Stomach smooth muscle (tissue), 2 donors: Measurements from ENCODE around the gene USP25.

Experiments used
- H3K27ac ChIP-seq: one replicate; pipeline ENCODE4 v1.7.0; 2013; ENCODE audit warnings: mild to moderate bottlenecking, low read length, inconsistent platforms
- H3K27me3 ChIP-seq, 2 donors: one replicate each; pipeline ENCODE4 v1.7.0; 2013; ENCODE audit warnings: low read length in 2 of 2; ENCODE audit not compliant: insufficient read depth in 2 of 2, control insufficient read depth in 1 of 2
- H3K36me3 ChIP-seq, 2 donors: one replicate each; pipeline ENCODE4 v1.7.0; 2013; ENCODE audit warnings: low read length in 2 of 2; ENCODE audit not compliant: control insufficient read depth in 2 of 2, insufficient read depth in 2 of 2
- H3K4me1 ChIP-seq: one replicate; pipeline ENCODE4 v1.7.0; 2013; ENCODE audit warnings: low read length; ENCODE audit not compliant: control insufficient read depth, insufficient read depth
- H3K4me3 ChIP-seq, 2 donors: one replicate each; pipeline ENCODE4 v1.7.0; 2013; ENCODE audit warnings: low read length in 2 of 2
- H3K9ac ChIP-seq, 2 donors: one replicate each; pipeline ENCODE4 v1.7.0; 2013; ENCODE audit warnings: low read length in 2 of 2, mild to moderate bottlenecking in 1 of 2
- H3K9me3 ChIP-seq, 2 donors: one replicate each; pipeline ENCODE4 v1.7.0; 2013; ENCODE audit warnings: low read length in 2 of 2; ENCODE audit not compliant: control insufficient read depth in 2 of 2
- donor health status: healthy.
- donor health status: Pancreatic carcinoma.

The USP25 gene

GRCh38 chr21:15761507-15762100 is 31.8 kb downstream of the USP25 start:
- Histone ChIP-seq H3K36me3 (no peaks in the 10 kb centered on the region), H3K4me1 (no peaks in the 10 kb centered on the region), H3K9ac (no peak overlapping the region), H3K4me3 (no peak overlapping the region), H3K27ac (no peak overlapping the region), H3K9me3 (no peaks in the 10 kb centered on the region), H3K27me3 (no peaks in the 10 kb centered on the region)

DNA sequence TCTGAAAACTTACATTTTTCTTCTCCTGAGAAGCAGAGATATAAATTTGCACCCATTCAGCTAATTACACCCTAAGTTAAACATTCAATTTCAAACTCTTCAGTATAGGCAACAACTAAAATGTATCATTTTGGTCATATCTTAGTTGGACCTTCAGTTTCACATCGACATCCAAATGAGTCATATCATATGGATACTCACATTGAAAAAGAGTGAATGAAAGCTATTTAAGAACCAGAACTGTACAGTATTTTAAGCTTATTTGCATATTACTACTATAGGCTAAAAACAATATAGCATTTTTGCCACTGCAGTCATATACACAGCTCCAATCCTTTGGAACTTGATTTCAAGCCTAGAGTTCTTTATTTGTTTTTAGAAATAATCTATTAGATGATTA is 33.6 kb downstream of the USP25 start:
- no peaks in the 10 kb centered on the region for H3K36me3 ChIP-seq
- H3K27me3 ChIP-seq: no peaks in the 10 kb centered on the region
- H3K4me3 ChIP-seq: no peak overlapping the region
- H3K9me3 ChIP-seq: no peaks in the 10 kb centered on the region
- no peak overlapping the region for H3K9ac ChIP-seq
- no peak overlapping the region for H3K27ac ChIP-seq
- no peaks in the 10 kb centered on the region for H3K4me1 ChIP-seq

GRCh38 chr21:15764878-15765277 is 35.1 kb downstream of the USP25 start:
- Histone ChIP-seq H3K27ac (no peak overlapping the region), H3K27me3 (no peaks in the 10 kb centered on the region), H3K9me3 (no peaks in the 10 kb centered on the region), H3K4me3 (no peak overlapping the region), H3K4me1 (no peaks in the 10 kb centered on the region), H3K36me3 (no peaks in the 10 kb centered on the region), H3K9ac (no peak overlapping the region)

GRCh38 chr21:15766952-15767603 is 37.3 kb downstream of the USP25 start:
- Histone ChIP-seq H3K36me3 (no peaks in the 10 kb centered on the region), H3K27ac (no peak overlapping the region), H3K4me3 (no peak overlapping the region), H3K9me3 (no peaks in the 10 kb centered on the region), H3K9ac (no peak overlapping the region), H3K27me3 (no peaks in the 10 kb centered on the region), H3K4me1 (no peaks in the 10 kb centered on the region)

GRCh38 chr21:15768045-15768601 is 38.3 kb downstream of the USP25 start:
- no peaks in the 10 kb centered on the region for H3K27me3 ChIP-seq
- H3K4me1 ChIP-seq: no peaks in the 10 kb centered on the region
- H3K27ac ChIP-seq: no peak overlapping the region
- no peak overlapping the region for H3K9ac ChIP-seq
- H3K4me3 ChIP-seq: no peak overlapping the region
- H3K9me3 ChIP-seq: no peaks in the 10 kb centered on the region
- H3K36me3 ChIP-seq: no peaks in the 10 kb centered on the region

DNA sequence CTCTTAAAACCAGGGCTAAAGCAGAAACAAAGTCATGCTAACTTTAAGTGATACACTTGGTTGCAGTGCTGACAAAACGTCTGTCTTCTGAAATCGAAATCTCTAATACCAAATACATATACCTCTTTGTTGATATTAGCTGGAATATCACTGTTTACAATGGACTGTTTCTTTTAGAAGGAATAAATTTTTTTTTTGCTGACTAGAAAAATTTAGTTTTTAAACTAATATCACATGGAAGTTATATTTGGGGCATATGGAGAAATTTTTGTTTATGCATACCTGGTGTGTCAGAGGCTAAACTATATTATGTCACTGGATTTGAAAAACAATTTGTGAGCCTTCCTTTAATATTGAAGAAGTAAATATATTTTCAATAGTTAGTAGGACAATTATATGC is 39.1 kb downstream of the USP25 start:
- no peak overlapping the region for H3K27ac ChIP-seq
- H3K4me3 ChIP-seq: no peak overlapping the region
- no peaks in the 10 kb centered on the region for H3K4me1 ChIP-seq
- H3K9me3 ChIP-seq: no peaks in the 10 kb centered on the region
- no peak overlapping the region for H3K9ac ChIP-seq
- no peaks in the 10 kb centered on the region for H3K27me3 ChIP-seq
- no peaks in the 10 kb centered on the region for H3K36me3 ChIP-seq

DNA sequence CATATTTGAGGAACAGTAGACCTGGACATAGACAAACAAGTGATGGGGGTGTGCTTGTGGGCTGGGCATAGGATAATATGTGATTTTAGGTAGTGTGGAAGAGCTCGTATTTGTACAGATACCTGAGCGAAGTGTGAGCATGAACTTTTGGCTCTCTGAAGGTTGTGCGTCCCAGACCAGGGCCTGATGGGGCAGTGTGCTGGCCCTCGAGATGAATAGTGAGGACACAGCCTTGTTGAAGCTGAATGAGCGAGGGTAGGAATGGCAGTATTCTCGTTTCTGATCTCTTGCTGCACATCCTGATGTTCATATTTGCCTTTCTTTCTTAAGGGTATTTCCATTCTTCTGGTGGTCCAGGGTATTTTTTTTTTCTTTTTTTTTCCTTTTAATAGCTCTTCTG is 41.5 kb downstream of the USP25 start:
- Histone ChIP-seq H3K9me3 (no peaks in the 10 kb centered on the region), H3K27ac (no peak overlapping the region), H3K36me3 (no peaks in the 10 kb centered on the region), H3K27me3 (no peaks in the 10 kb centered on the region), H3K9ac (no peak overlapping the region), H3K4me1 (no peaks in the 10 kb centered on the region), H3K4me3 (no peak overlapping the region)

- H3K4me3 ChIP-seq: no peak overlapping the region
- no peaks in the 10 kb centered on the region for H3K27me3 ChIP-seq
- no peaks in the 10 kb centered on the region for H3K4me1 ChIP-seq
- H3K9me3 ChIP-seq: no peaks in the 10 kb centered on the region
- no peaks in the 10 kb centered on the region for H3K36me3 ChIP-seq
- no peak overlapping the region for H3K27ac ChIP-seq
- no peak overlapping the region for H3K9ac ChIP-seq
Measured at GRCh38 chr21:15772654-15773053, 42.9 kb downstream of the USP25 start.

- Histone ChIP-seq H3K9ac (no peak overlapping the region), H3K9me3 (no peaks in the 10 kb centered on the region), H3K36me3 (no peaks in the 10 kb centered on the region), H3K27me3 (no peaks in the 10 kb centered on the region), H3K27ac (no peak overlapping the region), H3K4me1 (no peaks in the 10 kb centered on the region), H3K4me3 (no peak overlapping the region)
Measured at GRCh38 chr21:15774590-15774989, 44.8 kb downstream of the USP25 start.

DNA sequence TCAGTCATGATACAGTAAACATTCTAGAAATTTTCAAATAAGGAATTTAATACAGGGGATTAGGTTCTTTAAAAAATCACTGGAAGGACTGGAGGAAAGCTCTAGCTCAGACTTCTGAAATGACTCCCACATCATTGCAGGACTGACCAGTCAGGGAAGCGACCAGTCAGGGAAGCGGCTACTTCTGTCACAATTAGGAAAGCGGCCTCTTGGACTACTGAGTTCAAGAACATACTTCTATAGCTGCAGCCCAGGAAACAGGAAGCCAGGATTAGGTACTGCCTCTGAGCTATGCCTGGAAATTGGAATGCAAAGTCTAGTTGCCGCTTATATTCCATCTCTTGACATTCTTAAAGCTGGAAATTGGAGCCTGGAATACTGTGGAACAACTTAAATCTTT is 45.5 kb downstream of the USP25 start:
- H3K4me1 ChIP-seq: no peaks in the 10 kb centered on the region
- H3K9me3 ChIP-seq: no peaks in the 10 kb centered on the region
- no peak overlapping the region for H3K9ac ChIP-seq
- no peak overlapping the region for H3K4me3 ChIP-seq
- H3K36me3 ChIP-seq: no peaks in the 10 kb centered on the region
- H3K27ac ChIP-seq: no peak overlapping the region
- H3K27me3 ChIP-seq: no peaks in the 10 kb centered on the region

- no peak overlapping the region for H3K27ac ChIP-seq
Measured at GRCh38 chr21:15775981-15776380, 46.2 kb downstream of the USP25 start.

More at GRCh38 chr21:15775981-15776380, 46.2 kb downstream of the USP25 start:
- H3K4me1 ChIP-seq: no peaks in the 10 kb centered on the region
- H3K9ac ChIP-seq: no peak overlapping the region
- H3K4me3 ChIP-seq: no peak overlapping the region
- no peaks in the 10 kb centered on the region for H3K9me3 ChIP-seq
- no peaks in the 10 kb centered on the region for H3K27me3 ChIP-seq
- peaks cover 0 to 4% of the 10 kb centered on the region in 2 donors for H3K36me3 ChIP-seq
